H9 (cell line): Measurements from ENCODE around the gene DIP2C. TPM values are rescaled to one million over a fixed set of nuclear protein-coding genes. Genes with fewer than 3 reads are reported as not detected.
A peak's percentile ranks its signal among the peaks of the same experiment; 100 is the strongest.

Experiments used
- DNase-seq: peaks from one replicate; pipeline ENCODE4 v3.0.0-alpha.2; 2017
- H2AFZ ChIP-seq: one replicate; pipeline ENCODE4 v1.6.1; 2013; ENCODE audit warnings: mild to moderate bottlenecking, low read length, control low read depth, moderate library complexity
- H2AK5ac ChIP-seq: 2 replicates; pipeline ENCODE4 v1.6.1; 2013; ENCODE audit warnings: low read length, control low read depth, mixed read lengths; ENCODE audit not compliant: insufficient read length
- H2BK120ac ChIP-seq: one replicate; pipeline ENCODE4 v1.6.1; 2013; ENCODE audit warnings: low read depth, mild to moderate bottlenecking, low read length, control low read depth, inconsistent platforms; ENCODE audit not compliant: poor library complexity, severe bottlenecking
- H2BK12ac ChIP-seq: 2 replicates; pipeline ENCODE4 v1.6.1; 2013; ENCODE audit warnings: low read length, control low read depth, mixed read lengths, low read depth; ENCODE audit not compliant: insufficient read length
- H2BK15ac ChIP-seq: 2 replicates; pipeline ENCODE4 v1.6.1; 2013; ENCODE audit warnings: low read depth, low read length, control low read depth
- H2BK20ac ChIP-seq: one replicate; pipeline ENCODE4 v1.6.1; 2013; ENCODE audit warnings: low read depth, mild to moderate bottlenecking, low read length, control low read depth, inconsistent platforms; ENCODE audit not compliant: poor library complexity, severe bottlenecking
- H2BK5ac ChIP-seq: 2 replicates; pipeline ENCODE4 v1.6.1; 2013; ENCODE audit warnings: low read length, control low read depth, mixed read lengths; ENCODE audit not compliant: insufficient read length
- H3K14ac ChIP-seq: 2 replicates; pipeline ENCODE4 v1.6.1; 2013; ENCODE audit warnings: low read length, control low read depth; ENCODE audit not compliant: insufficient read depth
- H3K18ac ChIP-seq: 2 replicates; pipeline ENCODE4 v1.6.1; 2013; ENCODE audit warnings: low read depth, mild to moderate bottlenecking, mixed read lengths, low read length, control low read depth; ENCODE audit not compliant: insufficient read length
- H3K23ac ChIP-seq: 2 replicates; pipeline ENCODE4 v1.6.1; 2013; ENCODE audit warnings: low read length, control low read depth, mixed read lengths, low read depth; ENCODE audit not compliant: insufficient read length
- H3K23me2 ChIP-seq: 2 replicates; pipeline ENCODE4 v1.6.1; 2013; ENCODE audit warnings: low read depth, mild to moderate bottlenecking, mixed read lengths, low read length, control low read depth; ENCODE audit not compliant: insufficient read length, poor library complexity, severe bottlenecking
- H3K27ac ChIP-seq: 2 replicates; pipeline ENCODE4 v1.5.1; 2013; ENCODE audit warnings: low read length, control low read depth, mixed read lengths, low read depth; ENCODE audit not compliant: insufficient read length
- H3K27me3 ChIP-seq: 2 replicates; pipeline ENCODE4 v1.6.1; 2013; ENCODE audit warnings: low read length, control low read depth, inconsistent platforms; ENCODE audit not compliant: insufficient read depth
- H3K4ac ChIP-seq: 2 replicates; pipeline ENCODE4 v1.6.1; 2013; ENCODE audit warnings: low read depth, mild to moderate bottlenecking, control low read depth, inconsistent platforms, low read length, moderate library complexity
- H3K4me1 ChIP-seq: 2 replicates; pipeline ENCODE4 v1.6.1; 2013; ENCODE audit warnings: low read length, control low read depth, inconsistent platforms; ENCODE audit not compliant: insufficient read depth
- H3K4me2 ChIP-seq: 2 replicates; pipeline ENCODE4 v1.6.1; 2013; ENCODE audit warnings: low read length, control low read depth, mixed read lengths; ENCODE audit not compliant: insufficient read length, insufficient read depth
- H3K56ac ChIP-seq: 2 replicates; pipeline ENCODE4 v1.6.1; 2013; ENCODE audit warnings: low read depth, mild to moderate bottlenecking, mixed read lengths, low read length, control low read depth; ENCODE audit not compliant: insufficient read length
- H3K79me1 ChIP-seq: 2 replicates; pipeline ENCODE4 v1.6.1; 2013; ENCODE audit warnings: low read depth, mild to moderate bottlenecking, moderate library complexity, low read length, control low read depth, inconsistent platforms; ENCODE audit not compliant: insufficient read depth, poor library complexity, severe bottlenecking
- H3K79me2 ChIP-seq: 2 replicates; pipeline ENCODE4 v1.6.1; 2013; ENCODE audit warnings: low read length, control low read depth, inconsistent platforms; ENCODE audit not compliant: insufficient read depth
- H3K9ac ChIP-seq: 2 replicates; pipeline ENCODE4 v1.6.1; 2013; ENCODE audit warnings: low read length, control low read depth, mixed read lengths; ENCODE audit not compliant: insufficient read length; ENCODE audit errors: extremely low read depth
- H3K9me3 ChIP-seq: one replicate; pipeline ENCODE4 v1.6.1; 2013; ENCODE audit warnings: low read depth, low read length, inconsistent platforms; ENCODE audit not compliant: control insufficient read depth
- H3T11ph ChIP-seq: one replicate; pipeline ENCODE4 v1.6.1; 2013; ENCODE audit warnings: mild to moderate bottlenecking, low read length, control low read depth, inconsistent platforms
- H4K20me1 ChIP-seq: one replicate; pipeline ENCODE4 v1.6.1; 2013; ENCODE audit not compliant: control insufficient read depth, insufficient read length, insufficient read depth
- H4K5ac ChIP-seq: 2 replicates; pipeline ENCODE4 v1.6.1; 2013; ENCODE audit warnings: low read depth, mild to moderate bottlenecking, mixed read lengths, low read length, control low read depth; ENCODE audit not compliant: insufficient read length
- H4K8ac ChIP-seq: replicated peaks from 2 replicates; pipeline ENCODE4 v1.6.1; 2013; ENCODE audit warnings: low read length, control low read depth, mixed read lengths, low read depth; ENCODE audit not compliant: insufficient read length
- H4K91ac ChIP-seq: 2 replicates; pipeline ENCODE4 v1.6.1; 2013; ENCODE audit warnings: low read depth, mild to moderate bottlenecking, moderate library complexity, mixed read lengths, low read length, control low read depth; ENCODE audit not compliant: insufficient read length
- H3K27ac Mint-ChIP-seq, 3 experiments: 2 replicates in 2 of 3; 3 replicates in 1 of 3; pipeline ENCODE4 v1.8.0; 2020 to 2021; ENCODE audit warnings: mixed read lengths in 3 of 3, mild to moderate bottlenecking in 1 of 3, moderate library complexity in 1 of 3
- H3K27me3 Mint-ChIP-seq: 2 replicates; pipeline ENCODE4 v1.8.0; 2021; ENCODE audit warnings: low read depth, mild to moderate bottlenecking, moderate library complexity, mixed read lengths
- H3K36me3 Mint-ChIP-seq, 3 experiments: 2 replicates in 2 of 3; 3 replicates in 1 of 3; pipeline ENCODE4 v1.8.0; 2020 to 2021; ENCODE audit warnings: low read depth in 3 of 3, mixed read lengths in 3 of 3; ENCODE audit not compliant: insufficient read depth in 1 of 3
- H3K4me1 Mint-ChIP-seq, 2 experiments: 2 replicates each; pipeline ENCODE4 v1.8.0; 2020; ENCODE audit warnings: mixed read lengths in 2 of 2
- H3K4me3 Mint-ChIP-seq, 2 experiments: 2 replicates in 1 of 2; 3 replicates in 1 of 2; pipeline ENCODE4 v1.8.0; 2020 to 2021; ENCODE audit warnings: mild to moderate bottlenecking in 2 of 2, mixed read lengths in 2 of 2, moderate library complexity in 1 of 2
- H3K9me3 Mint-ChIP-seq, 2 experiments: 2 replicates in 1 of 2; 3 replicates in 1 of 2; pipeline ENCODE4 v1.8.0; 2020; ENCODE audit warnings: mild to moderate bottlenecking in 2 of 2, mixed read lengths in 2 of 2, moderate library complexity in 1 of 2
- CTCF ChIP-seq: fragments of 200-600 bp; sonication (generic); conservative IDR thresholded peaks from 3 replicates; pipeline ENCODE4 v1.8.0; 2021; ENCODE audit warnings: antibody characterized with exemption, mild to moderate bottlenecking
- WGBS: extraction: QIAGEN DNeasy Blood & Tissue Kit; methylation state at CpG from one replicate; pipeline ENCODE4 v1.1.7; 2013; ENCODE audit warnings: missing lambda C conversion rate, low lambda C conversion rate, mixed read lengths; ENCODE audit not compliant: insufficient read length; ENCODE audit errors: extremely low coverage; 5-methylcytosine and 5-hydroxymethylcytosine counted together
- total RNA-seq: library from RNA; stranded (reverse); gene quantifications from 2 replicates; pipeline ENCODE4 v1.2.1, GENCODE V29; 2021

DIP2C gene
- total RNA-seq, 1 experiment from 2014 or later = 7.9 TPM

DNA sequence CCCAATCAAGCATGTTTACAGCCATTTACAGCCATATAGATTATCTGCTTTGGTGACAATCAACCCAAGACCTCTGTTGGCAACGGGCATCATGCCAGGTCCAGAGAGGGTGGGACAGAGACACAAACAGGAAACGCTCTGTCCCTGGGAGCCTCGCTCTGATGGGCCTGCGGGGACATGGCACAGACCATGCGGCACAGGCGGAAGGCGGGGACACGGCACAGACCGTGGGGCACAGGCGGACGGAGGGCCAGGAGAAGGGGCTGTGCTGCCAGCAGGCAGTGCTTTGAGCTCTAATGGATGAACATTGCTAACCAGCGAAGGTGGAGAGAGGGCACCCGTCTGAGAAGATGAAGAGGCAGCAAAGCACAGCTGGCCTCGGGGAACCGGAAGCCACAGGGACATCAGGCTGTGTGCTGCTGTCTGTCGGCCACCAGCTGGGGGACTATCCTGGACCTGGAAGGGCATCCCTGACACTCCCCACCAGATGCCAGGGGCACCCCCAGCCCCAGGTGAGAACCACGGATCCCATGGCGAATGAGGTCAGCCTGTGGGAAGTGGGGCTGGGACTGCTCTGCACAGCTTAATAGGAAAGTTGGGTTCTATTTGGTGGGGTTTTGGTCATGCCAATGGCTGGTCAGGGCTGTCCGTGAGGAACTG lies 61.0 kb downstream of the DIP2C start:
- Mint-ChIP-seq H3K36me3 (peaks cover 0 to 3% (median 0%) of the 10 kb centered on the region in 3 experiments; a peak in 1 of 7 replicates), H3K27me3 (no peaks in the 10 kb centered on the region; the same call in 1 of the 2 replicates), H3K4me3 (no peak overlapping the region), H3K27ac (peak overlapping the region in 1 of 3 experiments; percentile 44; a peak in 2 of 7 replicates), H3K4me1 (peaks cover 28 to 35% of the 10 kb centered on the region in 2 experiments), H3K9me3 (no peaks in the 10 kb centered on the region)
- Histone ChIP-seq H3K4ac (no peak overlapping the region), H3K79me1 (no peaks in the 10 kb centered on the region), H3K27me3 (no peaks in the 10 kb centered on the region), H4K91ac (no peak overlapping the region), H2AFZ (no peak overlapping the region), H2BK120ac (no peak overlapping the region), H3K4me1 (peaks cover 7% of the 10 kb centered on the region; the same call in 1 of the 2 replicates), H3K4me2 (no peak overlapping the region), H4K20me1 (no peaks in the 10 kb centered on the region), H2AK5ac (no peak overlapping the region), H2BK12ac (no peak overlapping the region), H3K18ac (no peak overlapping the region), H3K79me2 (no peaks in the 10 kb centered on the region), H4K5ac (no peak overlapping the region), H3K56ac (no peak overlapping the region), H3K14ac (no peak overlapping the region; the same call in 1 of the 2 replicates), H3K9me3 (no peaks in the 10 kb centered on the region), H2BK20ac (no peak overlapping the region), H3T11ph (no peak overlapping the region), H3K23ac (no peak overlapping the region), H3K27ac (no peak overlapping the region), H4K8ac (no peak overlapping the region), H2BK15ac (no peak overlapping the region), H2BK5ac (no peak overlapping the region), H3K23me2 (no peaks in the 10 kb centered on the region), H3K9ac (no peak overlapping the region)
- no peak for DNase-seq
- TF ChIP-seq CTCF = no peak
- no CpG with 5 or more reads among the region's 19 CpGs for WGBS
